GM18526 (cell line): ENCODE results near the gene TSPAN9.

Experiments
- POLR2A ChIP-seq: IDR thresholded peaks from 3 replicates; pipeline ENCODE4 v1.6.1; 2011; ENCODE audit not compliant: insufficient read length; ENCODE audit errors: extremely low read depth

TSPAN9 gene

GRCh38 chr12:3099146-3099545 lies 22.0 kb downstream of the TSPAN9 start:
- TF ChIP-seq POLR2A, result no peak

GRCh38 chr12:3101309-3102024 lies 24.3 kb downstream of the TSPAN9 start:
- TF ChIP-seq POLR2A, result no peak

GRCh38 chr12:3102771-3103410 lies 25.7 kb downstream of the TSPAN9 start:
- TF ChIP-seq POLR2A, result no peak

- no peak for TF ChIP-seq POLR2A
Observed at GRCh38 chr12:3103806-3104205, 26.6 kb downstream of the TSPAN9 start.

- no peak for TF ChIP-seq POLR2A
Observed at GRCh38 chr12:3105690-3106479, 28.7 kb downstream of the TSPAN9 start.

GRCh38 chr12:3106579-3106978 lies 29.4 kb downstream of the TSPAN9 start:
- no peak for TF ChIP-seq POLR2A

- TF ChIP-seq POLR2A, result no peak
Observed at GRCh38 chr12:3107071-3107583, 29.9 kb downstream of the TSPAN9 start.

- TF ChIP-seq POLR2A, result no peak
Observed at GRCh38 chr12:3107954-3108353, 30.8 kb downstream of the TSPAN9 start.

GRCh38 chr12:3110578-3110977 lies 33.4 kb downstream of the TSPAN9 start:
- TF ChIP-seq POLR2A, result no peak

GRCh38 chr12:3113671-3114325 lies 36.6 kb downstream of the TSPAN9 start:
- TF ChIP-seq POLR2A, result no peak

GRCh38 chr12:3114671-3115070 lies 37.5 kb downstream of the TSPAN9 start:
- TF ChIP-seq POLR2A, result no peak

GRCh38 chr12:3115078-3115477 lies 37.9 kb downstream of the TSPAN9 start:
- TF ChIP-seq POLR2A, result no peak

GRCh38 chr12:3116106-3116844 lies 39.1 kb downstream of the TSPAN9 start:
- no peak for TF ChIP-seq POLR2A

- no peak for TF ChIP-seq POLR2A
Observed at GRCh38 chr12:3117144-3117581, 40.0 kb downstream of the TSPAN9 start.
